ENCODE results near the gene MEI1. TPM values are rescaled to one million over a fixed set of nuclear protein-coding genes. Genes with fewer than 3 reads are reported as not detected.

Gene MEI1
- total and polyA plus RNA-seq, 9 of the 15 experiments (the other 6 are each of a cell fraction or from before 2014, with no cell fraction given) = 0.08 to 0.68 (median 0.18) TPM; not detected in 2

DNA sequence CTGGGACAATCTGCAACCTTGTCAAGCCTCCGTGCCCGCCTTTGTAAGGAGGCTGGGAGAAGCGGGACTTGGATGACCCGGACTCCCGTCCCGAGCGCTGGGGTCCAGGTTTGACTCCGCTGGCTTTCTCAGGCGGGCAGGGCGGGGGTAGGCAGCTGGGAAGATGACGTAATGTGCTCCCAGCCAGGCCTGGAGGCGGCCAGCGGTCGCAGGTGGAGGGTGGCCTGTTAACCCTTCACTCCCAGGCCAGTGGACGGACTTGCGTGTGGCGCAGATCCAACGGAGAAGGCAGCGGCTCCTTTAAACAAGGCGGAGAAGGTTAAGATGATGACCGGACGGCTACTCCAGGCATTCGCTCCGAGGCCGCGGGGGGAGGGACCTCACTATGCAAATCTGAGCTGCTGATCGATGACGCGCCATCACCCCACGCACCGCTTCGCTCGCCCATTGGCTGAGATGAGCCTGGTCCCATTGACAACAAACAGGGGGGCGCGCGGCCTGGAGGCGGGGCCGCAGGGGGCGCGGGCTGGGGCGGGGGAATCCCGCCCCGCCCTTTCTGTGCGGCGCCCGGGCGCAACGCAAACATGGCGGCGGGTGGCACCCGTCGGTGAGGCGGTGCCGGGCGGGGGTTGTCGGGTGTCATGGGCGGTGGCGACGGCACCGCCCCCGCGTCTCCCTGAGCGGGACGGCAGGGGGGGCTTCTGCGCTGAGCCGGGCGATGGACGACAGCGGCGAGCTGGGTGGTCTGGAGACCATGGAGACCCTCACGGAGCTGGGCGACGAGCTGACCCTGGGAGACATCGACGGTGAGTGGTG lies 133.5 kb downstream of the MEI1 start, which contains the start of gene SREBF2 (continued):
- TF ChIP-seq TAF7 (tag; IDR thresholded peaks at IDR 0.05) (0 out of 2 replicates have a peak, but pooled peaks have one; percentile 25), ESRRA (IDR thresholded peaks at IDR 0.05; ENCODE audit: borderline replicate concordance, low read depth) (peak; percentile 86), FOS (IDR thresholded peaks at IDR 0.05; ENCODE audit: extremely low read depth, insufficient read length) (peak; percentile 73), JUND (IDR thresholded peaks at IDR 0.05; ENCODE audit: borderline replicate concordance, low read depth, low read length) (peak; percentile 96), JUND (tag; IDR thresholded peaks at IDR 0.05; ENCODE audit: borderline replicate concordance, low read depth, low read length) (peak; percentile 95; the same call in 2 of the 3 replicates), JUN (IDR thresholded peaks at IDR 0.05; ENCODE audit: borderline replicate concordance, low read depth, low read length) (peak; percentile 86), JUN (CRISPR knock-in tag; IDR thresholded peaks at IDR 0.05; ENCODE audit: borderline replicate concordance) (0 out of 2 replicates have a peak, but pooled peaks have one; percentile 67), NFYB (IDR thresholded peaks at IDR 0.05; ENCODE audit: extremely low read depth, insufficient read length) (peak; percentile 85), ZNF175 (CRISPR knock-in tag; IDR thresholded peaks at IDR 0.05; ENCODE audit: low read depth) (peak; percentile 76; the same call in 1 of the 2 replicates), ARNT (IDR thresholded peaks at IDR 0.05) (peak in 1 of 2 experiments; percentile 81; a peak in 1 of 4 replicates), MTF1 (CRISPR knock-in tag; IDR thresholded peaks at IDR 0.05; ENCODE audit: borderline replicate concordance) (no peak), ZFX (CRISPR knock-in tag; IDR thresholded peaks at IDR 0.05) (peak; percentile 44), ARID2 (IDR thresholded peaks at IDR 0.05) (no peak), DACH1 (IDR thresholded peaks at IDR 0.05; ENCODE audit: partially characterized antibody) (peak; percentile 76), JUNB (CRISPR knock-in tag; conservative IDR thresholded peaks at IDR 0.05) (peak; percentile 81), POLR2B (IDR thresholded peaks at IDR 0.05; ENCODE audit: low read depth, partially characterized antibody) (peak; percentile 68), NBN (IDR thresholded peaks at IDR 0.05; ENCODE audit: low read depth) (peak; percentile 70; the same call in 1 of the 2 replicates)
- TF ChIP-seq, protein P1, sequence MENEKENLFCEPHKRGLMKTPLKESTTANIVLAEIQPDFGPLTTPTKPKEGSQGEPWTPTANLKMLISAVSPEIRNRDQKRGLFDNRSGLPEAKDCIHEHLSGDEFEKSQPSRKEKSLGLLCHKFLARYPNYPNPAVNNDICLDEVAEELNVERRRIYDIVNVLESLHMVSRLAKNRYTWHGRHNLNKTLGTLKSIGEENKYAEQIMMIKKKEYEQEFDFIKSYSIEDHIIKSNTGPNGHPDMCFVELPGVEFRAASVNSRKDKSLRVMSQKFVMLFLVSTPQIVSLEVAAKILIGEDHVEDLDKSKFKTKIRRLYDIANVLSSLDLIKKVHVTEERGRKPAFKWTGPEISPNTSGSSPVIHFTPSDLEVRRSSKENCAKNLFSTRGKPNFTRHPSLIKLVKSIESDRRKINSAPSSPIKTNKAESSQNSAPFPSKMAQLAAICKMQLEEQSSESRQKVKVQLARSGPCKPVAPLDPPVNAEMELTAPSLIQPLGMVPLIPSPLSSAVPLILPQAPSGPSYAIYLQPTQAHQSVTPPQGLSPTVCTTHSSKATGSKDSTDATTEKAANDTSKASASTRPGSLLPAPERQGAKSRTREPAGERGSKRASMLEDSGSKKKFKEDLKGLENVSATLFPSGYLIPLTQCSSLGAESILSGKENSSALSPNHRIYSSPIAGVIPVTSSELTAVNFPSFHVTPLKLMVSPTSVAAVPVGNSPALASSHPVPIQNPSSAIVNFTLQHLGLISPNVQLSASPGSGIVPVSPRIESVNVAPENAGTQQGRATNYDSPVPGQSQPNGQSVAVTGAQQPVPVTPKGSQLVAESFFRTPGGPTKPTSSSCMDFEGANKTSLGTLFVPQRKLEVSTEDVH (IDR thresholded peaks at IDR 0.05; ENCODE audit: low read depth, partially characterized antibody) = peak; percentile 65
- TF ChIP-seq, protein P2, sequence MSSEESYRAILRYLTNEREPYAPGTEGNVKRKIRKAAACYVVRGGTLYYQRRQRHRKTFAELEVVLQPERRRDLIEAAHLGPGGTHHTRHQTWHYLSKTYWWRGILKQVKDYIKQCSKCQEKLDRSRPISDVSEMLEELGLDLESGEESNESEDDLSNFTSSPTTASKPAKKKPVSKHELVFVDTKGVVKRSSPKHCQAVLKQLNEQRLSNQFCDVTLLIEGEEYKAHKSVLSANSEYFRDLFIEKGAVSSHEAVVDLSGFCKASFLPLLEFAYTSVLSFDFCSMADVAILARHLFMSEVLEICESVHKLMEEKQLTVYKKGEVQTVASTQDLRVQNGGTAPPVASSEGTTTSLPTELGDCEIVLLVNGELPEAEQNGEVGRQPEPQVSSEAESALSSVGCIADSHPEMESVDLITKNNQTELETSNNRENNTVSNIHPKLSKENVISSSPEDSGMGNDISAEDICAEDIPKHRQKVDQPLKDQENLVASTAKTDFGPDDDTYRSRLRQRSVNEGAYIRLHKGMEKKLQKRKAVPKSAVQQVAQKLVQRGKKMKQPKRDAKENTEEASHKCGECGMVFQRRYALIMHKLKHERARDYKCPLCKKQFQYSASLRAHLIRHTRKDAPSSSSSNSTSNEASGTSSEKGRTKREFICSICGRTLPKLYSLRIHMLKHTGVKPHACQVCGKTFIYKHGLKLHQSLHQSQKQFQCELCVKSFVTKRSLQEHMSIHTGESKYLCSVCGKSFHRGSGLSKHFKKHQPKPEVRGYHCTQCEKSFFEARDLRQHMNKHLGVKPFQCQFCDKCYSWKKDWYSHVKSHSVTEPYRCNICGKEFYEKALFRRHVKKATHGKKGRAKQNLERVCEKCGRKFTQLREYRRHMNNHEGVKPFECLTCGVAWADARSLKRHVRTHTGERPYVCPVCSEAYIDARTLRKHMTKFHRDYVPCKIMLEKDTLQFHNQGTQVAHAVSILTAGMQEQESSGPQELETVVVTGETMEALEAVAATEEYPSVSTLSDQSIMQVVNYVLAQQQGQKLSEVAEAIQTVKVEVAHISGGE (CRISPR knock-in tag; IDR thresholded peaks at IDR 0.05) = peak in 1 of 3 experiments; percentile 50; a peak in 1 of 6 replicates
- TF ChIP-seq, protein P3, sequence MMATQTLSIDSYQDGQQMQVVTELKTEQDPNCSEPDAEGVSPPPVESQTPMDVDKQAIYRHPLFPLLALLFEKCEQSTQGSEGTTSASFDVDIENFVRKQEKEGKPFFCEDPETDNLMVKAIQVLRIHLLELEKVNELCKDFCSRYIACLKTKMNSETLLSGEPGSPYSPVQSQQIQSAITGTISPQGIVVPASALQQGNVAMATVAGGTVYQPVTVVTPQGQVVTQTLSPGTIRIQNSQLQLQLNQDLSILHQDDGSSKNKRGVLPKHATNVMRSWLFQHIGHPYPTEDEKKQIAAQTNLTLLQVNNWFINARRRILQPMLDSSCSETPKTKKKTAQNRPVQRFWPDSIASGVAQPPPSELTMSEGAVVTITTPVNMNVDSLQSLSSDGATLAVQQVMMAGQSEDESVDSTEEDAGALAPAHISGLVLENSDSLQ (IDR thresholded peaks at IDR 0.05) = peak; percentile 44; the same call in 1 of the 2 replicates

Measured in K562 (cell line).